ENCODE measurements around the gene CFAP69.

Gene CFAP69

GRCh38 chr7:90298145-90299038 lies 53.4 kb downstream of the CFAP69 start:
- no peaks in the 10 kb centered on the region for H3K4me1 ChIP-seq (ENCODE audit: control insufficient read depth, insufficient read depth, low read length)
- H3K27me3 ChIP-seq (ENCODE audit: control insufficient read depth, insufficient read depth, low read length), result no peaks in the 10 kb centered on the region
- H3K9ac ChIP-seq (ENCODE audit: low read length), result no peak overlapping the region
- H3K4me3 ChIP-seq (ENCODE audit: low read length), result no peak overlapping the region
- H3K36me3 ChIP-seq (ENCODE audit: control insufficient read depth, insufficient read depth, low read length), result no peaks in the 10 kb centered on the region
- H3K27ac ChIP-seq (ENCODE audit: low read depth, low read length), result no peak overlapping the region

GRCh38 chr7:90303241-90303640 lies 58.3 kb downstream of the CFAP69 start:
- Histone ChIP-seq H3K4me1 (ENCODE audit: control insufficient read depth, insufficient read depth, low read length) (no peaks in the 10 kb centered on the region), H3K36me3 (ENCODE audit: control insufficient read depth, insufficient read depth, low read length) (no peaks in the 10 kb centered on the region), H3K27me3 (ENCODE audit: control insufficient read depth, insufficient read depth, low read length) (no peaks in the 10 kb centered on the region), H3K9ac (ENCODE audit: low read length) (no peak overlapping the region), H3K27ac (ENCODE audit: low read depth, low read length) (no peak overlapping the region), H3K4me3 (ENCODE audit: low read length) (no peak overlapping the region)

- no peaks in the 10 kb centered on the region for H3K36me3 ChIP-seq (ENCODE audit: control insufficient read depth, insufficient read depth, low read length)
- no peaks in the 10 kb centered on the region for H3K4me1 ChIP-seq (ENCODE audit: control insufficient read depth, insufficient read depth, low read length)
- no peak overlapping the region for H3K27ac ChIP-seq (ENCODE audit: low read depth, low read length)
- no peak overlapping the region for H3K4me3 ChIP-seq (ENCODE audit: low read length)
- no peaks in the 10 kb centered on the region for H3K27me3 ChIP-seq (ENCODE audit: control insufficient read depth, insufficient read depth, low read length)
- H3K9ac ChIP-seq (ENCODE audit: low read length), result no peak overlapping the region
Measured at GRCh38 chr7:90309872-90310271, 64.9 kb downstream of the CFAP69 start.

GRCh38 chr7:90311175-90311574 lies 66.2 kb downstream of the CFAP69 start:
- Histone ChIP-seq H3K27me3 (ENCODE audit: control insufficient read depth, insufficient read depth, low read length) (no peaks in the 10 kb centered on the region), H3K27ac (ENCODE audit: low read depth, low read length) (no peak overlapping the region), H3K9ac (ENCODE audit: low read length) (no peak overlapping the region), H3K4me1 (ENCODE audit: control insufficient read depth, insufficient read depth, low read length) (no peaks in the 10 kb centered on the region), H3K4me3 (ENCODE audit: low read length) (no peak overlapping the region), H3K36me3 (ENCODE audit: control insufficient read depth, insufficient read depth, low read length) (no peaks in the 10 kb centered on the region)

- Histone ChIP-seq H3K4me3 (ENCODE audit: low read length) (no peak overlapping the region), H3K4me1 (ENCODE audit: control insufficient read depth, insufficient read depth, low read length) (no peaks in the 10 kb centered on the region), H3K27ac (ENCODE audit: low read depth, low read length) (no peak overlapping the region), H3K36me3 (ENCODE audit: control insufficient read depth, insufficient read depth, low read length) (no peaks in the 10 kb centered on the region), H3K27me3 (ENCODE audit: control insufficient read depth, insufficient read depth, low read length) (no peaks in the 10 kb centered on the region), H3K9ac (ENCODE audit: low read length) (no peak overlapping the region)
Measured at GRCh38 chr7:90312745-90313144, 67.8 kb downstream of the CFAP69 start.

- H3K36me3 ChIP-seq (ENCODE audit: control insufficient read depth, insufficient read depth, low read length), result no peaks in the 10 kb centered on the region
- H3K27ac ChIP-seq (ENCODE audit: low read depth, low read length), result no peak overlapping the region
- no peaks in the 10 kb centered on the region for H3K27me3 ChIP-seq (ENCODE audit: control insufficient read depth, insufficient read depth, low read length)
- H3K9ac ChIP-seq (ENCODE audit: low read length), result no peak overlapping the region
- H3K4me1 ChIP-seq (ENCODE audit: control insufficient read depth, insufficient read depth, low read length), result no peaks in the 10 kb centered on the region
- H3K4me3 ChIP-seq (ENCODE audit: low read length), result no peak overlapping the region
Measured at GRCh38 chr7:90313907-90314306, 68.9 kb downstream of the CFAP69 start.

GRCh38 chr7:90320014-90320413 lies 75.0 kb downstream of the CFAP69 start:
- H3K36me3 ChIP-seq (ENCODE audit: control insufficient read depth, insufficient read depth, low read length), result no peaks in the 10 kb centered on the region
- H3K27me3 ChIP-seq (ENCODE audit: control insufficient read depth, insufficient read depth, low read length), result peaks cover 13% of the 10 kb centered on the region
- H3K4me1 ChIP-seq (ENCODE audit: control insufficient read depth, insufficient read depth, low read length), result no peaks in the 10 kb centered on the region
- H3K4me3 ChIP-seq (ENCODE audit: low read length), result no peak overlapping the region
- no peak overlapping the region for H3K27ac ChIP-seq (ENCODE audit: low read depth, low read length)
- H3K9ac ChIP-seq (ENCODE audit: low read length), result no peak overlapping the region

- H3K9ac ChIP-seq (ENCODE audit: low read length), result no peak overlapping the region
- H3K4me1 ChIP-seq (ENCODE audit: control insufficient read depth, insufficient read depth, low read length), result no peaks in the 10 kb centered on the region
- peaks cover 13% of the 10 kb centered on the region for H3K27me3 ChIP-seq (ENCODE audit: control insufficient read depth, insufficient read depth, low read length)
- H3K36me3 ChIP-seq (ENCODE audit: control insufficient read depth, insufficient read depth, low read length), result no peaks in the 10 kb centered on the region
- no peak overlapping the region for H3K4me3 ChIP-seq (ENCODE audit: low read length)
- no peak overlapping the region for H3K27ac ChIP-seq (ENCODE audit: low read depth, low read length)
Measured at GRCh38 chr7:90320418-90320800, 75.4 kb downstream of the CFAP69 start.

GRCh38 chr7:90320801-90321494 lies 76.0 kb downstream of the CFAP69 start, which contains the start of gene FAM237B:
FAM237B (minus strand) TSS chr7:90321304; CDS start chr7:90319748, 1,556 bp downstream.
- Histone ChIP-seq H3K4me3 (ENCODE audit: low read length) (no peak within 1 kb of the TSS), H3K4me1 (ENCODE audit: control insufficient read depth, insufficient read depth, low read length) (no peaks in the 10 kb centered on the region), H3K27me3 (ENCODE audit: control insufficient read depth, insufficient read depth, low read length) (peaks cover 13% of the 10 kb centered on the region), H3K36me3 (ENCODE audit: control insufficient read depth, insufficient read depth, low read length) (no peaks in the 10 kb centered on the region), H3K9ac (ENCODE audit: low read length) (no peak within 1 kb of the TSS), H3K27ac (ENCODE audit: low read depth, low read length) (no peak within 1 kb of the TSS)

- no peak overlapping the region for H3K9ac ChIP-seq (ENCODE audit: low read length)
Measured at GRCh38 chr7:90322837-90323236, 77.9 kb downstream of the CFAP69 start.

GRCh38 chr7:90326500-90326899 lies 81.5 kb downstream of the CFAP69 start:
- H3K4me1 ChIP-seq (ENCODE audit: control insufficient read depth, insufficient read depth, low read length), result no peaks in the 10 kb centered on the region
- H3K36me3 ChIP-seq (ENCODE audit: control insufficient read depth, insufficient read depth, low read length), result no peaks in the 10 kb centered on the region
- peaks cover under 1% of the 10 kb centered on the region for H3K27me3 ChIP-seq (ENCODE audit: control insufficient read depth, insufficient read depth, low read length)
- no peak overlapping the region for H3K9ac ChIP-seq (ENCODE audit: low read length)
- no peak overlapping the region for H3K4me3 ChIP-seq (ENCODE audit: low read length)
- no peak overlapping the region for H3K27ac ChIP-seq (ENCODE audit: low read depth, low read length)

More at GRCh38 chr7:90322837-90323236, 77.9 kb downstream of the CFAP69 start:
- Histone ChIP-seq H3K27ac (ENCODE audit: low read depth, low read length) (no peak overlapping the region), H3K27me3 (ENCODE audit: control insufficient read depth, insufficient read depth, low read length) (peaks cover 13% of the 10 kb centered on the region), H3K4me1 (ENCODE audit: control insufficient read depth, insufficient read depth, low read length) (no peaks in the 10 kb centered on the region), H3K36me3 (ENCODE audit: control insufficient read depth, insufficient read depth, low read length) (no peaks in the 10 kb centered on the region), H3K4me3 (ENCODE audit: low read length) (no peak overlapping the region)

- no peaks in the 10 kb centered on the region for H3K4me1 ChIP-seq (ENCODE audit: control insufficient read depth, insufficient read depth, low read length)
Measured at GRCh38 chr7:90334193-90334843, 89.3 kb downstream of the CFAP69 start.

More at GRCh38 chr7:90334193-90334843, 89.3 kb downstream of the CFAP69 start:
- no peak overlapping the region for H3K9ac ChIP-seq (ENCODE audit: low read length)
- no peak overlapping the region for H3K4me3 ChIP-seq (ENCODE audit: low read length)
- H3K27me3 ChIP-seq (ENCODE audit: control insufficient read depth, insufficient read depth, low read length), result no peaks in the 10 kb centered on the region
- H3K36me3 ChIP-seq (ENCODE audit: control insufficient read depth, insufficient read depth, low read length), result no peaks in the 10 kb centered on the region
- H3K27ac ChIP-seq (ENCODE audit: low read depth, low read length), result no peak overlapping the region

Data from rectal smooth muscle tissue (tissue), 1 donor.